Brain microvascular endothelial cell (primary cell): ENCODE measurements around the gene UVSSA.

ENCODE experiments used
- DNase-seq: peaks from one replicate; pipeline ENCODE4 v3.0.0-alpha.2; 2020
- H3K27ac ChIP-seq: fragments of 250-450 bp; sonication (Bioruptor Pico); 2 replicates; pipeline ENCODE4 v1.5.1; 2020; ENCODE audit warnings: mild to moderate bottlenecking, moderate library complexity
- H3K27me3 ChIP-seq: fragments of 250-450 bp; sonication (Bioruptor Pico); replicated peaks from 2 replicates; pipeline ENCODE4 v1.5.1; 2020; ENCODE audit warnings: mild to moderate bottlenecking
- H3K36me3 ChIP-seq: fragments of 250-450 bp; sonication (Bioruptor Pico); replicated peaks from 2 replicates; pipeline ENCODE4 v1.5.1; 2020; ENCODE audit warnings: mild to moderate bottlenecking
- H3K4me3 ChIP-seq: 2 replicates; pipeline ENCODE4 v1.5.1; 2011; ENCODE audit warnings: low read depth, mild to moderate bottlenecking, control low read depth, low read length, moderate library complexity
- CTCF ChIP-seq: IDR thresholded peaks from 2 replicates; pipeline ENCODE4 v1.5.1; 2011; ENCODE audit warnings: low read depth, mild to moderate bottlenecking, moderate library complexity, low read length, control low read depth, inconsistent platforms; ENCODE audit errors: missing control alignments
- in situ Hi-C: cut with HindIII; loops from 2 replicates; pipeline ENCODE4 v1.10.0; 2017; ENCODE audit warnings: low sequenced_read_pairs, low pct_ligation_motif_present

Gene UVSSA

GRCh38 chr4:1396806-1397455, 49.9 kb downstream of the UVSSA start:
- Histone ChIP-seq H3K4me3 (no peak overlapping the region), H3K36me3 (no peaks in the 10 kb centered on the region), H3K27ac (no peak overlapping the region), H3K27me3 (peaks cover 15% of the 10 kb centered on the region)
- in situ Hi-C loops = no loop called here
- TF ChIP-seq CTCF = no peak
- no peak for DNase-seq

- in situ Hi-C loops = no loop called here
Observed at GRCh38 chr4:1398681-1399507, 51.9 kb downstream of the UVSSA start.

DNA sequence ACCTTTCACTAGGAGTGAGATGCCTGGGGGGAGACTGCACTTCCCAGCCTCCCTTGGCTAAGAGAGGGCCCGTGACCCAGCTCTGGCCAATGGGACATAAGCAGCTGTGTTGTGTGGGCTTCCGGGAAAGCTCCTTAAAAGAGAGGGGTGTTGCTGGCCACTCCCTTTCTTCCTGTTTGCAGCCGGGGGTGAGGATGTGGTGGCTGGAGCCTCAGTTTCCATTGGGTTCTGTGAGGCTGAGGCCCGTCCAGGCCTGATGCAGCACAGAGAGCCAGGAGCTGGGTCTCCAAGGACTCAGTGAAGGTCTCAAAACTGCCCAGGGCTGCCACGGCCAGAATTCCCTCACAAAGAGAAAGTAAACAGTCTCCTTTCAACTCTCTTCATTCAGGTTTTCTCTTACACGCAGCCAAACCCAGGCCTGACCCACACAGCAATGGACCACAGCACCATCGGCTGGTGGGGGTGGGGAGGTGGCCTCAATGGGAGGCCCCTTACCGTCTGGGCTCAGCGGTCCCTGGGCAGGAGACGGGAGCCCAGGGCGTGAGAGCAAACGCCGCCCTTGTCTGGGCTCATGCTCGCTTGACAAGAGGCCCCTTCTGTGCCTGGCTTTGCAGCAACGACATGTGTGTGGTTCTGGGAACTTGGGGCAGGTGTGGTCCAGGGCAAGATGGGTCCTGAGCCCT, 52.6 kb downstream of the UVSSA start:
- H3K27ac ChIP-seq = no peak overlapping the region
- no peak for TF ChIP-seq CTCF
- no peaks in the 10 kb centered on the region for H3K36me3 ChIP-seq
- H3K27me3 ChIP-seq = peaks cover 42% of the 10 kb centered on the region
- DNase-seq = no peak
- H3K4me3 ChIP-seq = no peak overlapping the region
- in situ Hi-C loops = no loop called here

More at GRCh38 chr4:1398681-1399507, 51.9 kb downstream of the UVSSA start:
- H3K27me3 ChIP-seq = peaks cover 35% of the 10 kb centered on the region
- no peak for DNase-seq
- no peak overlapping the region for H3K4me3 ChIP-seq
- no peak overlapping the region for H3K27ac ChIP-seq
- no peaks in the 10 kb centered on the region for H3K36me3 ChIP-seq
- TF ChIP-seq CTCF = no peak

- H3K4me3 ChIP-seq = no peak overlapping the region
Observed at GRCh38 chr4:1400191-1400805, 53.3 kb downstream of the UVSSA start.

More at GRCh38 chr4:1400191-1400805, 53.3 kb downstream of the UVSSA start:
- H3K27me3 ChIP-seq = peaks cover 49% of the 10 kb centered on the region
- no peaks in the 10 kb centered on the region for H3K36me3 ChIP-seq
- no peak for DNase-seq
- H3K27ac ChIP-seq = no peak overlapping the region
- no peak for TF ChIP-seq CTCF
- in situ Hi-C loops = no loop called here
